HEK293 (cell line): ENCODE measurements around the gene RELT.

Source experiments
- KLF7 ChIP-seq: fragments of 450-650 bp; formaldehyde crosslinking; IDR thresholded peaks from 2 replicates; pipeline ENCODE4 v1.5.1; 2016; ENCODE audit warnings: missing biosample characterization, missing genetic modification characterization, borderline replicate concordance
- PRDM1 ChIP-seq: fragments of 450-650 bp; formaldehyde crosslinking; IDR thresholded peaks from 2 replicates; pipeline ENCODE4; 2016; ENCODE audit warnings: missing biosample characterization, missing genetic modification characterization

- TF ChIP-seq PRDM1 (tag by site-specific recombination) (no peak), KLF7 (tag by site-specific recombination) (no peak)
Measured at GRCh38 chr11:73387594-73388264, 11.5 kb downstream of the RELT start.
